HepG2 (cell line): ENCODE data around the gene KISS1R. TPM values are rescaled to one million over a fixed set of nuclear protein-coding genes. Genes with fewer than 3 reads are reported as not detected.

ENCODE experiments used
- DNMT1 ChIP-seq: sonication (generic); formaldehyde crosslinking; IDR thresholded peaks from 2 replicates; pipeline ENCODE4 v1.5.1; 2020; ENCODE audit warnings: mild to moderate bottlenecking, missing genetic modification reagents
- EED ChIP-seq: sonication (generic); formaldehyde crosslinking; IDR thresholded peaks from 2 replicates; pipeline ENCODE4 v1.5.0; 2020; ENCODE audit warnings: mild to moderate bottlenecking, missing genetic modification reagents
- MBNL3 ChIP-seq: fragments of 250-450 bp; sonication (Bioruptor Pico); conservative IDR thresholded peaks from 2 replicates; pipeline ENCODE4 v1.8.0; 2022; ENCODE audit warnings: mild to moderate bottlenecking, inconsistent platforms
- RFX3 ChIP-seq: IDR thresholded peaks from 2 replicates; pipeline ENCODE4 v1.6.1; 2016; ENCODE audit warnings: missing biosample characterization, missing genetic modification reagents
- RNF2 ChIP-seq: fragments of 450-650 bp; conservative IDR thresholded peaks from 2 replicates; pipeline ENCODE4 v1.6.1; 2016; ENCODE audit warnings: low read depth
- STAT5B ChIP-seq: sonication (generic); formaldehyde crosslinking; IDR thresholded peaks from 2 replicates; pipeline ENCODE4 v1.4.0; 2020; ENCODE audit warnings: missing genetic modification reagents
- ZMYM3 ChIP-seq: sonication (generic); formaldehyde crosslinking; IDR thresholded peaks from 2 replicates; pipeline ENCODE4 v1.5.1; 2020; ENCODE audit warnings: mild to moderate bottlenecking, missing genetic modification reagents
- ZNF264 ChIP-seq: sonication (generic); formaldehyde crosslinking; IDR thresholded peaks from 2 replicates; pipeline ENCODE4 v1.4.0; 2020; ENCODE audit warnings: missing genetic modification reagents
- ZNF335 ChIP-seq: sonication (generic); formaldehyde crosslinking; IDR thresholded peaks from 2 replicates; pipeline ENCODE4 v1.4.0; 2020; ENCODE audit warnings: missing genetic modification reagents
- ZNF607 ChIP-seq: sonication (generic); formaldehyde crosslinking; IDR thresholded peaks from 2 replicates; pipeline ENCODE4 v1.5.1; 2020; ENCODE audit warnings: missing genetic modification reagents, mild to moderate bottlenecking, borderline replicate concordance
- ZNF713 ChIP-seq: sonication (generic); formaldehyde crosslinking; IDR thresholded peaks from 2 replicates; pipeline ENCODE4 v1.4.0; 2020; ENCODE audit warnings: mild to moderate bottlenecking, missing genetic modification reagents
- ZNF737 ChIP-seq: sonication (generic); formaldehyde crosslinking; IDR thresholded peaks from 2 replicates; pipeline ENCODE4 v1.5.0; 2020; ENCODE audit warnings: missing genetic modification reagents, mild to moderate bottlenecking, borderline replicate concordance
- ZNF83 ChIP-seq: sonication (generic); formaldehyde crosslinking; IDR thresholded peaks from 2 replicates; pipeline ENCODE4 v1.4.0; 2020; ENCODE audit warnings: missing genetic modification reagents, mild to moderate bottlenecking, borderline replicate concordance
- ZSCAN31 ChIP-seq: sonication (generic); formaldehyde crosslinking; IDR thresholded peaks from 2 replicates; pipeline ENCODE4 v1.5.0; 2020; ENCODE audit warnings: low read depth, mild to moderate bottlenecking, missing genetic modification reagents
- polyA plus RNA-seq, 8 experiments: library from polyadenylated mRNA; depleted of rRNA in 3 of 8; stranded (reverse) in 7 of 8; unstranded in 1 of 8; fragments of >200 nt; fragmentation: Illumina TruSeq in 4 of 8; extraction: Trizol in 4 of 8; gene quantifications; 2 replicates each; pipeline versions ENCODE4 v1.2.1 to v1.2.3, GENCODE V29; 2011 to 2016; ENCODE audit warnings: low read depth in 4 of 8, missing spikeins in 1 of 8, mixed read lengths in 1 of 8; ENCODE audit not compliant: insufficient read depth in 1 of 8
- total RNA-seq, 5 experiments: library from RNA; depleted of rRNA; stranded (reverse); fragments of >200 nt; fragmentation: Illumina TruSeq; extraction: Trizol; gene quantifications; 2 replicates each; pipeline ENCODE4 v1.2.3, GENCODE V29; 2016; ENCODE audit warnings: low read depth in 1 of 5
- TF ChIP-seq, protein P1 (sequence below), 2 experiments: fragments of 450-650 bp in 1 of 2; sonication (generic) in 1 of 2; formaldehyde crosslinking; IDR thresholded peaks; 2 replicates each; pipeline versions ENCODE4 v1.5.0 to v1.8.0; 2020 to 2022; ENCODE audit warnings: mild to moderate bottlenecking in 1 of 2, missing genetic modification reagents in 1 of 2
- TF ChIP-seq, protein P2 (sequence below): sonication (generic); formaldehyde crosslinking; IDR thresholded peaks from 2 replicates; pipeline ENCODE4 v1.5.1; 2020; ENCODE audit warnings: mild to moderate bottlenecking, missing genetic modification reagents, borderline replicate concordance
- TF ChIP-seq, protein P3 (sequence below): sonication (generic); formaldehyde crosslinking; IDR thresholded peaks from 2 replicates; pipeline ENCODE4 v1.8.0; 2023; ENCODE audit warnings: mild to moderate bottlenecking, missing genetic modification reagents
- TF ChIP-seq, protein P4 (sequence below): sonication (generic); formaldehyde crosslinking; conservative IDR thresholded peaks from 2 replicates; pipeline ENCODE4 v1.8.0; 2022; ENCODE audit warnings: mild to moderate bottlenecking, moderate library complexity, missing genetic modification reagents

The KISS1R gene
- total and polyA plus RNA-seq, 2 of the 13 experiments (the other 11 are each of a cell fraction or from before 2014, with no cell fraction given), result 1.1 to 10.2 TPM

DNA sequence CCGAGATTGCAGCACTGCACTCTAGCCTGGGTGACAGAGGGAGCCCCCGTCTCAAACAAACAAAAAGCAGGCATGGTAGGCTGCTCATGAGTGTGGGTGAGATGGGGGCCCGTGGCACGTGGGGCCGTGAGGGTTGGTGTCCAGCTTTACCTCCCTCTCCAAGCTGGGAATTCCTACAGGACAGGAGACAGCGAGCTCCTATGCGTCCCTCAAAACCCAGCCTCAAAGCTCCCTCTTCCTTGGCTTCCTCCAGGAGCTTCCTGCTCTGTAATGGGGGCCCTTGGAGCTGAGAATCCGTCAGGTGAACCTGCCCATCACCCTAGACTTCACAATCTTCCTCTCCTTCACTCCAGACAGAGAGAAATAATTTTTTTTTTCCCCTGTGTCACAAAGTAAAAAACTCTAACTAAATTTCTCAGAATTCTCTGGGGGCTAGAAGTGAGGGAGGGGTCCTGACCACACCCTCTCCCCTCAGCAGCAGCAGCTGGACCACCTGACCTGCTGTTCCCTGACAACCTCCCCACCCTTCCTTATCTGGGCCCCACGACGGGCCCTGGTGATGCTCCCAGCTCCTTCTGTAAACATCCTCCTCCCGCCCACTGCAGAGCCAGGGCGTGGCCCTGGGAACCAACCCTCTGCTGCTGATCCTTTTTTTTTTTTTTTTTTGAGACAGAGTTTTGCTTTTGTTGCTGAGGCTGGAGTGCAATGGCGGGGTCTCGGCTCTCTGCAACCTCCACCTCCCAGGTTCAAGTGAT lies 44.9 kb downstream of the KISS1R start (continued):
- TF ChIP-seq ZNF83 (CRISPR knock-in tag), result no peak
- no peak for TF ChIP-seq ZNF335 (CRISPR knock-in tag)
- no peak for TF ChIP-seq ZNF713 (CRISPR knock-in tag)
- TF ChIP-seq, protein P1, sequence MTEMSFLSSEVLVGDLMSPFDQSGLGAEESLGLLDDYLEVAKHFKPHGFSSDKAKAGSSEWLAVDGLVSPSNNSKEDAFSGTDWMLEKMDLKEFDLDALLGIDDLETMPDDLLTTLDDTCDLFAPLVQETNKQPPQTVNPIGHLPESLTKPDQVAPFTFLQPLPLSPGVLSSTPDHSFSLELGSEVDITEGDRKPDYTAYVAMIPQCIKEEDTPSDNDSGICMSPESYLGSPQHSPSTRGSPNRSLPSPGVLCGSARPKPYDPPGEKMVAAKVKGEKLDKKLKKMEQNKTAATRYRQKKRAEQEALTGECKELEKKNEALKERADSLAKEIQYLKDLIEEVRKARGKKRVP (CRISPR knock-in tag; IDR thresholded peaks at IDR 0.05), result no peak
- TF ChIP-seq ZNF607 (CRISPR knock-in tag), result 0 out of 2 replicates have a peak, but pooled peaks have one; percentile 36
- TF ChIP-seq ZMYM3, result no peak
- TF ChIP-seq RNF2, result no peak
- TF ChIP-seq, protein P2, sequence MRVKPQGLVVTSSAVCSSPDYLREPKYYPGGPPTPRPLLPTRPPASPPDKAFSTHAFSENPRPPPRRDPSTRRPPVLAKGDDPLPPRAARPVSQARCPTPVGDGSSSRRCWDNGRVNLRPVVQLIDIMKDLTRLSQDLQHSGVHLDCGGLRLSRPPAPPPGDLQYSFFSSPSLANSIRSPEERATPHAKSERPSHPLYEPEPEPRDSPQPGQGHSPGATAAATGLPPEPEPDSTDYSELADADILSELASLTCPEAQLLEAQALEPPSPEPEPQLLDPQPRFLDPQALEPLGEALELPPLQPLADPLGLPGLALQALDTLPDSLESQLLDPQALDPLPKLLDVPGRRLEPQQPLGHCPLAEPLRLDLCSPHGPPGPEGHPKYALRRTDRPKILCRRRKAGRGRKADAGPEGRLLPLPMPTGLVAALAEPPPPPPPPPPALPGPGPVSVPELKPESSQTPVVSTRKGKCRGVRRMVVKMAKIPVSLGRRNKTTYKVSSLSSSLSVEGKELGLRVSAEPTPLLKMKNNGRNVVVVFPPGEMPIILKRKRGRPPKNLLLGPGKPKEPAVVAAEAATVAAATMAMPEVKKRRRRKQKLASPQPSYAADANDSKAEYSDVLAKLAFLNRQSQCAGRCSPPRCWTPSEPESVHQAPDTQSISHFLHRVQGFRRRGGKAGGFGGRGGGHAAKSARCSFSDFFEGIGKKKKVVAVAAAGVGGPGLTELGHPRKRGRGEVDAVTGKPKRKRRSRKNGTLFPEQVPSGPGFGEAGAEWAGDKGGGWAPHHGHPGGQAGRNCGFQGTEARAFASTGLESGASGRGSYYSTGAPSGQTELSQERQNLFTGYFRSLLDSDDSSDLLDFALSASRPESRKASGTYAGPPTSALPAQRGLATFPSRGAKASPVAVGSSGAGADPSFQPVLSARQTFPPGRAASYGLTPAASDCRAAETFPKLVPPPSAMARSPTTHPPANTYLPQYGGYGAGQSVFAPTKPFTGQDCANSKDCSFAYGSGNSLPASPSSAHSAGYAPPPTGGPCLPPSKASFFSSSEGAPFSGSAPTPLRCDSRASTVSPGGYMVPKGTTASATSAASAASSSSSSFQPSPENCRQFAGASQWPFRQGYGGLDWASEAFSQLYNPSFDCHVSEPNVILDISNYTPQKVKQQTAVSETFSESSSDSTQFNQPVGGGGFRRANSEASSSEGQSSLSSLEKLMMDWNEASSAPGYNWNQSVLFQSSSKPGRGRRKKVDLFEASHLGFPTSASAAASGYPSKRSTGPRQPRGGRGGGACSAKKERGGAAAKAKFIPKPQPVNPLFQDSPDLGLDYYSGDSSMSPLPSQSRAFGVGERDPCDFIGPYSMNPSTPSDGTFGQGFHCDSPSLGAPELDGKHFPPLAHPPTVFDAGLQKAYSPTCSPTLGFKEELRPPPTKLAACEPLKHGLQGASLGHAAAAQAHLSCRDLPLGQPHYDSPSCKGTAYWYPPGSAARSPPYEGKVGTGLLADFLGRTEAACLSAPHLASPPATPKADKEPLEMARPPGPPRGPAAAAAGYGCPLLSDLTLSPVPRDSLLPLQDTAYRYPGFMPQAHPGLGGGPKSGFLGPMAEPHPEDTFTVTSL (CRISPR knock-in tag), result no peak
- TF ChIP-seq, protein P3, sequence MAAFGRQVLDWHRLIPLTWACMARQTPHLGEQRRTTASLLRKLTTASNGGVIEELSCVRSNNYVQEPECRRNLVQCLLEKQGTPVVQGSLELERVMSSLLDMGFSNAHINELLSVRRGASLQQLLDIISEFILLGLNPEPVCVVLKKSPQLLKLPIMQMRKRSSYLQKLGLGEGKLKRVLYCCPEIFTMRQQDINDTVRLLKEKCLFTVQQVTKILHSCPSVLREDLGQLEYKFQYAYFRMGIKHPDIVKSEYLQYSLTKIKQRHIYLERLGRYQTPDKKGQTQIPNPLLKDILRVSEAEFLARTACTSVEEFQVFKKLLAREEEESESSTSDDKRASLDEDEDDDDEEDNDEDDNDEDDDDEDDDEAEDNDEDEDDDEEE (CRISPR knock-in tag), result no peak
- no peak for TF ChIP-seq EED (CRISPR knock-in tag)
- TF ChIP-seq DNMT1 (CRISPR knock-in tag), result no peak
- no peak for TF ChIP-seq ZNF264 (CRISPR knock-in tag)
- TF ChIP-seq ZNF737 (CRISPR knock-in tag), result no peak
- TF ChIP-seq RFX3 (CRISPR knock-in tag), result no peak
- no peak for TF ChIP-seq MBNL3
- TF ChIP-seq, protein P4, sequence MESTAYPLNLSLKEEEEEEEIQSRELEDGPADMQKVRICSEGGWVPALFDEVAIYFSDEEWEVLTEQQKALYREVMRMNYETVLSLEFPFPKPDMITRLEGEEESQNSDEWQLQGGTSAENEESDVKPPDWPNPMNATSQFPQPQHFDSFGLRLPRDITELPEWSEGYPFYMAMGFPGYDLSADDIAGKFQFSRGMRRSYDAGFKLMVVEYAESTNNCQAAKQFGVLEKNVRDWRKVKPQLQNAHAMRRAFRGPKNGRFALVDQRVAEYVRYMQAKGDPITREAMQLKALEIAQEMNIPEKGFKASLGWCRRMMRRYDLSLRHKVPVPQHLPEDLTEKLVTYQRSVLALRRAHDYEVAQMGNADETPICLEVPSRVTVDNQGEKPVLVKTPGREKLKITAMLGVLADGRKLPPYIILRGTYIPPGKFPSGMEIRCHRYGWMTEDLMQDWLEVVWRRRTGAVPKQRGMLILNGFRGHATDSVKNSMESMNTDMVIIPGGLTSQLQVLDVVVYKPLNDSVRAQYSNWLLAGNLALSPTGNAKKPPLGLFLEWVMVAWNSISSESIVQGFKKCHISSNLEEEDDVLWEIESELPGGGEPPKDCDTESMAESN (CRISPR knock-in tag), result no peak
- TF ChIP-seq STAT5B (CRISPR knock-in tag), result no peak
- no peak for TF ChIP-seq ZSCAN31 (CRISPR knock-in tag)
